ENCODE results near the gene DNMT3L.
"Not testable (repeated sequence)": the region's sequence is repeated elsewhere in the genome, so short reads cannot be mapped to it uniquely, and the experiment has no call there.

DNA sequence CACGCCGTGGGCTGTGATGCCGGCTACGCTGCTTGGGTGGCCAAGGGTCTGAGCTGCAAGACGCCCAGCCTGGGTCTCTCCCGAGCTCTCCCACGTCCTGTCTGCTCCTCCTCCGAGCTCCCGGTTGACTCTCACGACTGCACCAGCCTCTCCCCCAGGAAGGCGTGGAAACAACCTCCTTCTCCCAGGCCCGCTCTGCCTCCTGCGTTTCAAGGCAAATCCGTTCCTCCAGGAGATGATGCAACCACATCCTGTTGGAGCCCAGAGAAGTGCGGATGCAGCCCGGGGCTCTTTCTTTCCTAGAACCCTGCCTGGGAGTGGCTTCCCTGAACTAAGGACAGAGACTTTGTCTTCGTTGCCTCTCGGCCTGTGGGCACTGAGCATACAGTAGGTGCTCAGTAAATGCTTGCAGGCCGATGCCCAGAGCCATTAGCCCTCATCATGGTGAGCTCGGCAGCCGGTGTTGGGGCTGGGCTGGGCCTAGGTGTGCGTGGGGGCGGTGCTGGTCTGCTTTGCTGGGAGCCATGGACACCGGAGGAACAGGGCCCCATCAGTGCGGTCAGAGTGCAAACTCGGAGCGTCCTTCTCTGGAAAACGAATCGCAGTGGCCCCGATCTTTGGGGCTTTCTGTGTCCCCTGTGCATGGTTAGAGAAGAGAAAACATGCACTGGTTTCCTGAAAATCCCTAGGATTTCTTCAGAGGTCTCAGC is 59.0 kb downstream of the DNMT3L start:
- TF ChIP-seq GABPA (IDR thresholded peaks at IDR 0.05 in 1 of 2, conservative IDR thresholded peaks at IDR 0.05 in 1 of 2); FOXA1 (IDR thresholded peaks at IDR 0.05); TAF1 (conservative IDR thresholded peaks at IDR 0.05); HNF4G (IDR thresholded peaks at IDR 0.05); ZBTB33 (IDR thresholded peaks at IDR 0.05): not testable (repeated sequence)
- TF ChIP-seq, protein P1, sequence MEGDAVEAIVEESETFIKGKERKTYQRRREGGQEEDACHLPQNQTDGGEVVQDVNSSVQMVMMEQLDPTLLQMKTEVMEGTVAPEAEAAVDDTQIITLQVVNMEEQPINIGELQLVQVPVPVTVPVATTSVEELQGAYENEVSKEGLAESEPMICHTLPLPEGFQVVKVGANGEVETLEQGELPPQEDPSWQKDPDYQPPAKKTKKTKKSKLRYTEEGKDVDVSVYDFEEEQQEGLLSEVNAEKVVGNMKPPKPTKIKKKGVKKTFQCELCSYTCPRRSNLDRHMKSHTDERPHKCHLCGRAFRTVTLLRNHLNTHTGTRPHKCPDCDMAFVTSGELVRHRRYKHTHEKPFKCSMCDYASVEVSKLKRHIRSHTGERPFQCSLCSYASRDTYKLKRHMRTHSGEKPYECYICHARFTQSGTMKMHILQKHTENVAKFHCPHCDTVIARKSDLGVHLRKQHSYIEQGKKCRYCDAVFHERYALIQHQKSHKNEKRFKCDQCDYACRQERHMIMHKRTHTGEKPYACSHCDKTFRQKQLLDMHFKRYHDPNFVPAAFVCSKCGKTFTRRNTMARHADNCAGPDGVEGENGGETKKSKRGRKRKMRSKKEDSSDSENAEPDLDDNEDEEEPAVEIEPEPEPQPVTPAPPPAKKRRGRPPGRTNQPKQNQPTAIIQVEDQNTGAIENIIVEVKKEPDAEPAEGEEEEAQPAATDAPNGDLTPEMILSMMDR (IDR thresholded peaks at IDR 0.05; ENCODE audit: low read depth, low read length, missing input control) = not testable (repeated sequence)
- TF ChIP-seq, protein P2, sequence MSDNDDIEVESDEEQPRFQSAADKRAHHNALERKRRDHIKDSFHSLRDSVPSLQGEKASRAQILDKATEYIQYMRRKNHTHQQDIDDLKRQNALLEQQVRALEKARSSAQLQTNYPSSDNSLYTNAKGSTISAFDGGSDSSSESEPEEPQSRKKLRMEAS (IDR thresholded peaks at IDR 0.05) = not testable (repeated sequence)

All from liver (tissue), 3 donors.